ENCODE measurements around the gene UMODL1. TPM values are rescaled to one million over a fixed set of nuclear protein-coding genes. Genes with fewer than 3 reads are reported as not detected.
A peak's percentile ranks its signal among the peaks of the same experiment; 100 is the strongest.

UMODL1 gene
- total and polyA plus RNA-seq, 2 donors (not counting 3 experiments of a cell fraction or from before 2014, with no cell fraction given), result not detected

GRCh38 chr21:42039911-42040351, 31.2 kb upstream of the UMODL1 start:
- Histone ChIP-seq H3K27me3 (ENCODE audit: control insufficient read depth in 2 of 2, insufficient read depth in 2 of 2, low read length in 2 of 2) (no peaks in the 10 kb centered on the region), H4K20me1 (replicated peaks; ENCODE audit: control insufficient read depth, extremely low read depth, insufficient read depth, low read length) (no peaks in the 10 kb centered on the region), H3K4me3 (replicated peaks in 1 of 3; ENCODE audit: insufficient read depth in 1 of 3, low read depth in 1 of 3, low read length in 3 of 3) (no peak overlapping the region), H3K9ac (replicated peaks; ENCODE audit: extremely low read depth, insufficient read depth, low read length) (no peak overlapping the region), H2AFZ (ENCODE audit: low read depth, low read length) (peak overlapping the region; percentile 47), H3K4me1 (ENCODE audit: control insufficient read depth, extremely low read depth, insufficient read depth, low read length) (peaks cover 5% of the 10 kb centered on the region), H3K79me2 (ENCODE audit: control insufficient read depth, insufficient read depth, low read length) (no peaks in the 10 kb centered on the region), H3K9me1 (replicated peaks; ENCODE audit: control insufficient read depth, extremely low read depth, insufficient read depth, low read length) (no peaks in the 10 kb centered on the region), H3K4me2 (ENCODE audit: insufficient read depth, low read length) (no peak overlapping the region), H3K27ac (ENCODE audit: insufficient read depth, low read depth, low read length) (peak overlapping the region; percentile 12), H3K36me3 (ENCODE audit: control insufficient read depth in 2 of 2, extremely low read depth in 1 of 2, insufficient read depth in 2 of 2, low read length in 2 of 2) (no peaks in the 10 kb centered on the region), H3K9me3 (replicated peaks; ENCODE audit: control insufficient read depth, insufficient read depth, low read length) (no peaks in the 10 kb centered on the region)
- TF ChIP-seq EZH2 (IDR thresholded peaks at IDR 0.05; ENCODE audit: borderline replicate concordance, low read depth, low read length, severe bottlenecking) (no peak), POLR2AphosphoS5 (IDR thresholded peaks at IDR 0.05; ENCODE audit: insufficient read depth, low read depth, low read length) (no peak), MAX (IDR thresholded peaks at IDR 0.05; ENCODE audit: insufficient read depth, insufficient read length) (no peak), GATA2 (IDR thresholded peaks at IDR 0.05; ENCODE audit: insufficient read depth, insufficient read length, low read depth, low read length) (no peak), POLR2A (IDR thresholded peaks at IDR 0.05; ENCODE audit: low read depth, low read length) (no peak), CTCF (IDR thresholded peaks at IDR 0.05; ENCODE audit: extremely low read depth in 1 of 2, insufficient read depth in 1 of 2, low read depth in 1 of 2, low read length in 2 of 2) (no peak)
- BruUV-seq (replicated peaks), result no TSS peak
- DNase-seq (ENCODE audit: low read depth, low spot score), result no peak
- no peak for FAIRE-seq
- intact Hi-C loops (cut with micrococcal nuclease) (no loop called here), dilution Hi-C loops (cut with MboI; ENCODE audit: extremely low pct_ligation_motif_present, low sequenced_read_pairs) (no loop called here)
- CTCF ChIA-PET, result interaction anchor here (0.7 to 1.7 kb wide), 3 partner anchors 78 to 270 kb away, joined by 3 to 5 read pairs (median 4); no protein-coding TSS in a partner anchor
- POLR2A ChIA-PET, result no interaction called here

All from endothelial cell of umbilical vein (primary cell).